GM12864 (cell line): ENCODE measurements around the gene ELK4.
A peak's percentile ranks its signal among the peaks of the same experiment; 100 is the strongest.

Experiments
- DNase-seq: peaks from one replicate; pipeline ENCODE4 v3.0.0-alpha.2; 2011; ENCODE audit warnings: low read depth
- H3K4me3 ChIP-seq: 2 replicates; pipeline ENCODE4 v1.5.1; 2011; ENCODE audit warnings: mild to moderate bottlenecking, low read depth, low read length, control low read depth
- TF ChIP-seq, protein P1 (sequence below): IDR thresholded peaks from 2 replicates; pipeline ENCODE4 v1.5.1; 2011; ENCODE audit warnings: low read depth, mild to moderate bottlenecking, moderate library complexity, low read length, control low read depth, inconsistent platforms; ENCODE audit errors: missing control alignments

ELK4 gene, protein sequence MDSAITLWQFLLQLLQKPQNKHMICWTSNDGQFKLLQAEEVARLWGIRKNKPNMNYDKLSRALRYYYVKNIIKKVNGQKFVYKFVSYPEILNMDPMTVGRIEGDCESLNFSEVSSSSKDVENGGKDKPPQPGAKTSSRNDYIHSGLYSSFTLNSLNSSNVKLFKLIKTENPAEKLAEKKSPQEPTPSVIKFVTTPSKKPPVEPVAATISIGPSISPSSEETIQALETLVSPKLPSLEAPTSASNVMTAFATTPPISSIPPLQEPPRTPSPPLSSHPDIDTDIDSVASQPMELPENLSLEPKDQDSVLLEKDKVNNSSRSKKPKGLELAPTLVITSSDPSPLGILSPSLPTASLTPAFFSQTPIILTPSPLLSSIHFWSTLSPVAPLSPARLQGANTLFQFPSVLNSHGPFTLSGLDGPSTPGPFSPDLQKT

DNA sequence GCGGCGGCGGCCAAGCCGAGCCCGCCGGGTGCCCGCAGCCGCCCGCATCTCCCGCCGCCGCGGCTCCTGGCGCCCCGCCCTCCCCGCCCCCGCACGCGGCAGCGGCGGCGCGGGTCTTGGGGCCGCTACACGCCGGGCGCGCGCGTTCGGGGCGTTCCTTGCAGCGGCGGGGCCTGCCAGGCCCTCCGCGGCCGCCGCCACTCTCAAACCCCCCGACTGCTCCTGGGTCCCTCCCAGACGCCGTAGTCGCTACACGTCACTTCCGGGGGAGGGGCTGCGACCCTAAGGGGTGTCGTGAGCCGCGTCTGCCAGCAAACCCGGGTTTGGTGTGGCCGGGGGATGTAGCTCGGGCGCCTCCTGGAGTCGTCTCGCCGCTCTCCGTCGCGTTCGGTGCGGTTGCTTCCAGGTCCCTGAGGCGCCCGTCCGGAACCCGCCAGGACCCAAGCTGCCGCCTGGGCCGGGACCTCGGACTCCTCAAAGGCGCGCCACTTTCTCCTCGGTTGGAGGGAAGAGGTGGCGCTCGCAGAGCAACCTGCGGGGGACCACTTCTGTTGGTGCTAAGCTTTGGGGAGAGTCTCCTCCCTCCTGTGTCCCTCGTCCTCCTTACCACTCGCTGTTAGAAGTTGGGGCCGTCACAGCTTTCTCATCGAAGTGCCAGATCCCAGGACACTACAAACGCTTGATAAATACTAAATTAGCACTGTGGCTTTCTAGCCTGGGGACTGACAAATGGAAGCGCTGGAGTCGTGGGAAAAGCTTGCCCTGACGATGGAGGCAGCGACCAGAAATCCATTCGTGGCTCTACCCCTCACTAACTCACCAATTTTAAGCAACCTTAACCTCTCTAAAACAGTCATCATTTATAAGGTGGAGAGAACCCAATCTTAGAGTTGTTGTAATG is at the start of gene ELK4:
Gene ELK4 (minus strand): TSS at position 244 of the 901 bp plus-strand sequence. CDS start 8,129 bp downstream, outside the sequence.
- H3K4me3 ChIP-seq, result peak within 1 kb of the TSS; percentile 88
- DNase-seq, result peak; percentile 95
- TF ChIP-seq, protein P1, sequence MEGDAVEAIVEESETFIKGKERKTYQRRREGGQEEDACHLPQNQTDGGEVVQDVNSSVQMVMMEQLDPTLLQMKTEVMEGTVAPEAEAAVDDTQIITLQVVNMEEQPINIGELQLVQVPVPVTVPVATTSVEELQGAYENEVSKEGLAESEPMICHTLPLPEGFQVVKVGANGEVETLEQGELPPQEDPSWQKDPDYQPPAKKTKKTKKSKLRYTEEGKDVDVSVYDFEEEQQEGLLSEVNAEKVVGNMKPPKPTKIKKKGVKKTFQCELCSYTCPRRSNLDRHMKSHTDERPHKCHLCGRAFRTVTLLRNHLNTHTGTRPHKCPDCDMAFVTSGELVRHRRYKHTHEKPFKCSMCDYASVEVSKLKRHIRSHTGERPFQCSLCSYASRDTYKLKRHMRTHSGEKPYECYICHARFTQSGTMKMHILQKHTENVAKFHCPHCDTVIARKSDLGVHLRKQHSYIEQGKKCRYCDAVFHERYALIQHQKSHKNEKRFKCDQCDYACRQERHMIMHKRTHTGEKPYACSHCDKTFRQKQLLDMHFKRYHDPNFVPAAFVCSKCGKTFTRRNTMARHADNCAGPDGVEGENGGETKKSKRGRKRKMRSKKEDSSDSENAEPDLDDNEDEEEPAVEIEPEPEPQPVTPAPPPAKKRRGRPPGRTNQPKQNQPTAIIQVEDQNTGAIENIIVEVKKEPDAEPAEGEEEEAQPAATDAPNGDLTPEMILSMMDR, result peak; percentile 76

DNA sequence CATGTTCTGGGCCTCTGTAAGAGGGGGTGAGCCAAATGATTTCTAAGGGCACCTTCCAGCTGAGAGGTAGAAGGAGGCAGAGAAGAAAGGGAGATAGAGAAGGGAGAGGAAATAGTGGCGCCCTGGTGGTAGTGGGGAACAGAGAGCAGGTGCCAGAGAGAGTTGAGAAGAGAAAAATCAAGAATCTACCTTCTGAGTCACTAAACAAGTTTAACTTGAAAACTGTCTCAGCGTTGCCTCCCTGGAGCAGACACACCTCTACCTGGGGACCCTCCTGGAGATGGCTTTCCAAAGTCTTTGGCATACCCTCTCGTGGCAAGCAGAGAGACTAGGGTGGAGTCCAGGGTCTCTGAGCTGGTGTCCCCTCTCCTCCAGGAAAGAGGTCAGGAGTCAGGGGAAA is 49.6 kb upstream of the ELK4 start:
- no peak for DNase-seq
- TF ChIP-seq, protein P1, result no peak
- no peak overlapping the region for H3K4me3 ChIP-seq

DNA sequence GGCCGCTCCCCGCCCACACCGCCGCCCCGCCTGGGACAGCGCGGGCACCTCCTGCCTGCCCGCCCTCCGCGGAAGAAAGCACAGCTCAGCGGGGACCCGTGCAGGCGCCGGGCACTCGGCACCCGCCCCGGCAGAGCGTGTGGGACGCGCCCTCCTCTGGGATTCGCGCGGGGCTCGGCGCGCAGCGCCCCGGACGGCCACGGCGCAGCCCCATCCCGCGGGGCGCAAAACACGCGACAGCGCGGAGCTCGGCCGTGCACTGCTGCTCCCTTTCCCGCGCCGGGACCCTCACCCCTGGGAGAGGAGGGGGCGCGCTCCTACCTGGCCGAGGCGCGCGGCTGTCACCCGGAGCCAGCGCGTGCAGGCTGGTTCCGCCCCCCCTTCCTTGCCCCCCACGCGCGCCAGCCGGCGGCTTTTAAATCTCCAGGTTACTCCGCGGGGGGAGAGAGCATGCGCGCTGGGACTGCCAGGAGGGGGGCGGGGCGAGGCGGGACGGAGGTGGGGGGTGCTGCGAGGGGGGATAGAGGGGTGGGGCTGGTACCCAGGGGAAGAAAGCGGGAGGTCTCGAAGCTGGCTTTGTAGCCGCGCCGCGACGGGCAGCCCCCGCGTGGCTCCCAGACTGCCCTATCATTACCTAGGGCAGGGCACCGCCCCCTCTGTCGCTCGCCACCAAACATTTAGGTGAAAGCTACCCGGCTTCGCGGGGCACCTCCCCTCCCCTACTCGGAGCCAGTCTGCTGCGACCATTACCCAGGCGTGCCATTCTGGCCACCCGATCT is 48.5 kb upstream of the ELK4 start, which contains the start of gene SLC45A3:
Gene SLC45A3 (minus strand): TSS at position 437 of the 779 bp plus-strand sequence. CDS start 15,853 bp downstream, outside the sequence.
- peak within 1 kb of the TSS; percentile 63 for H3K4me3 ChIP-seq
- no peak for DNase-seq
- TF ChIP-seq, protein P1, result no peak

DNA sequence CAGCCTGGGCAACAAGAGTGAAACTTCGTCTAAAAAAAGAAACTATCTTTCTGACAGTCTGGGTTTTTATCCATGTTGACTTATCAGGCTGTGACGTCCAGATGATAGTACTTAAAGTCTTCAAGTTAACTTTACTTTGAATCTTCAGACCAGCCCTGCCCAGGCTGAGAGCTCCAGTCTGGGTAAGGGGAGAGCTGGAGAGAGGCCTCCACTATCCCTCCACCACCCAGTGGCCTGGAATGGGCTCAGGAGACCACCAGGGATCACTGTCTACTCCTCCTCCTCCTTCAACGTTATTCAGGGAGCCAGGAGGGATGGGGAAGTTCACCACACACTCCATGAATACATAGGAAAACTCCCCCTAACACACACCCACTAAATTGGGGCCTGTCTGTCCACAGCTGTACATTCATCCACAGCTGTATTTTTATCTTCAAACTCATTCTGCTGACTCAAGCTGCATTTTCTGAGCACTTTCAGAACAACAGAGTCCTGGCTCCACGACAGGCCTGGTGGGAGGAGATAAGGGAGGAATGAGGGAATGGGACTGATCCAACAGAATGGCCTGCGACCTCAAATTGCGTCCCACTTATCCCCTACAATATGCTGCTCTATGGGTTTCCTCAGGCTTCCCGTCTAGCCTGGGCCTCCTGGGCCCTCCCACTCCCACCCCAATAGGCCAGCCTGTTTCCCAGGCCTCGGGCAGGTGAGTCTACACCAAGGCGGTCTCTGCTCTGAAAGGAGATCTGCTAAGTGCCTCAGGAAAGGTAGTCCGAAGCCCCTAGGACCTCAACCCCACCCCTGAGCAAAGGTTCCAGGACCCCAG is 46.7 kb upstream of the ELK4 start:
- DNase-seq, result no peak
- no peak overlapping the region for H3K4me3 ChIP-seq
- TF ChIP-seq, protein P1, result no peak

DNA sequence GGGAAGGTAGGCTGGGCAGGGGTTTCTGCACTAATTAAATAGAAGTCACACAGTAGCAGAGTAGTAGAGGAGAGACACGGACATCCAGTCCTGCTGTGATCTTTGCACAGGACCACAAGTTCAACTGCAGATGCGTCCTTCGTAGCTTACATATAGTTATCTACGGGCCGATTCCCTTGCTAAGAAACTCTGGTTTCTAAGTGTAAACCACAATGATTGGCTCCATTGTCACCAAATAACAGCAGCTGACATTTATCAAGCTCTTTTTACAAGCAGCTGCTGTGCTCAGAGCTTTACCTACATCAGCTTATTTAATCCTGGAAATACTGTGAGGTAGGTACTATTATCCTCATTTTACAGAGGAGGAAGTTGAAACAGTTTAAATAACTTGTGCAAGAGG is 45.4 kb upstream of the ELK4 start:
- DNase-seq, result no peak
- TF ChIP-seq, protein P1, result no peak
- H3K4me3 ChIP-seq, result no peak overlapping the region
